IMR-90 (cell line): ENCODE measurements around the gene PM20D2. TPM values are rescaled to one million over a fixed set of nuclear protein-coding genes. Genes with fewer than 3 reads are reported as not detected.

Source experiments
- ATAC-seq: fragments of 200-7000 bp; cut with Tn5 transposase; 2 replicates; pipeline ENCODE4 v1.9.1; 2020; ENCODE audit warnings: low read depth, mild to moderate bottlenecking, moderate library complexity
- BruUV-seq: library from RNA; stranded (reverse); fragments of 400-500 nt; replicated peaks from 2 replicates; lab custom pipeline; 2021; lab: Mats Ljungman, UMichigan
- CTCF ChIA-PET: fragments of 300-600 bp; formaldehyde crosslinking; extraction: SDS; loops from one replicate; lab custom pipeline; 2021; ENCODE audit warnings: antibody characterized with exemption; lab: Yijun Ruan, JAX
- POLR2A ChIA-PET: fragments of 300-600 bp; sonication (Branson Sonifier 250); formaldehyde crosslinking; loops from one replicate; lab custom pipeline; 2022; ENCODE audit warnings: antibody characterized with exemption; ENCODE audit not compliant: unreplicated experiment; lab: Charles Lee
- DNase-seq: peaks from one replicate; pipeline ENCODE4 v3.0.0; 2013
- H2AFZ ChIP-seq: replicated peaks from 2 replicates; pipeline ENCODE3; 2013; ENCODE audit warnings: low read length, mild to moderate bottlenecking; ENCODE audit not compliant: poor library complexity
- H2AK5ac ChIP-seq: 2 replicates; pipeline ENCODE4 v1.6.1; 2013; ENCODE audit warnings: low read depth, low read length, inconsistent platforms
- H2AK9ac ChIP-seq: replicated peaks from 2 replicates; pipeline ENCODE3; 2013; ENCODE audit warnings: mild to moderate bottlenecking, low read depth, low read length, moderate library complexity; ENCODE audit not compliant: poor library complexity
- H2BK120ac ChIP-seq: 2 replicates; pipeline ENCODE4 v1.6.1; 2013; ENCODE audit warnings: low read depth, low read length, inconsistent platforms
- H2BK15ac ChIP-seq: 3 replicates; pipeline ENCODE4 v1.6.1; 2013; ENCODE audit warnings: low read depth, low read length, inconsistent platforms
- H2BK20ac ChIP-seq: 2 replicates; pipeline ENCODE4 v1.6.1; 2013; ENCODE audit warnings: low read depth, mild to moderate bottlenecking, inconsistent platforms, low read length, moderate library complexity
- H2BK5ac ChIP-seq: 2 replicates; pipeline ENCODE4 v1.6.1; 2013; ENCODE audit warnings: mild to moderate bottlenecking, low read depth, low read length, inconsistent platforms; ENCODE audit not compliant: poor library complexity, severe bottlenecking
- H3K14ac ChIP-seq: replicated peaks from 2 replicates; pipeline ENCODE4 v1.6.1; 2013; ENCODE audit warnings: low read depth, low read length, inconsistent platforms
- H3K18ac ChIP-seq: 2 replicates; pipeline ENCODE4 v1.6.1; 2013; ENCODE audit warnings: low read depth, low read length, control low read depth
- H3K23ac ChIP-seq: 2 replicates; pipeline ENCODE4 v1.6.1; 2013; ENCODE audit warnings: low read depth, low read length, inconsistent platforms
- H3K27ac ChIP-seq: 2 replicates; pipeline ENCODE4 v1.5.1; 2013; ENCODE audit warnings: mild to moderate bottlenecking, control low read depth, low read length; ENCODE audit not compliant: insufficient read depth
- H3K27me3 ChIP-seq: 2 replicates; pipeline ENCODE4 v1.6.1; 2013; ENCODE audit warnings: low read length; ENCODE audit not compliant: control insufficient read depth, insufficient read depth
- H3K36me3 ChIP-seq: 2 replicates; pipeline ENCODE4 v1.6.1; 2013; ENCODE audit warnings: low read length, mixed read lengths; ENCODE audit not compliant: control insufficient read depth, insufficient read depth
- H3K4ac ChIP-seq: 2 replicates; pipeline ENCODE4 v1.6.1; 2013; ENCODE audit warnings: low read depth, low read length, inconsistent platforms
- H3K4me1 ChIP-seq: 2 replicates; pipeline ENCODE4 v1.6.1; 2013; ENCODE audit warnings: low read length, mixed read lengths; ENCODE audit not compliant: control insufficient read depth, insufficient read depth
- H3K4me2 ChIP-seq: 2 replicates; pipeline ENCODE4 v1.6.1; 2013; ENCODE audit warnings: low read depth, mild to moderate bottlenecking, control low read depth, low read length, moderate library complexity
- H3K4me3 ChIP-seq: 2 replicates; pipeline ENCODE4 v1.5.1; 2013; ENCODE audit warnings: low read depth, mild to moderate bottlenecking, control low read depth, low read length, moderate library complexity; ENCODE audit not compliant: insufficient read depth
- H3K56ac ChIP-seq: 2 replicates; pipeline ENCODE4 v1.6.1; 2013; ENCODE audit warnings: low read length, inconsistent platforms; ENCODE audit not compliant: insufficient read depth; ENCODE audit errors: extremely low read depth
- H3K79me1 ChIP-seq, 2 experiments: 2 replicates each; pipeline ENCODE4 v1.6.1; 2013; ENCODE audit warnings: low read length in 2 of 2, inconsistent platforms in 1 of 2, low read depth in 1 of 2
- H3K9ac ChIP-seq: 2 replicates; pipeline ENCODE4 v1.6.1; 2013; ENCODE audit warnings: low read depth, low read length, control low read depth
- H3K9me1 ChIP-seq: 2 replicates; pipeline ENCODE4 v1.6.1; 2013; ENCODE audit warnings: low read length, inconsistent platforms; ENCODE audit not compliant: insufficient read depth
- H3K9me3 ChIP-seq: 2 replicates; pipeline ENCODE4 v1.6.1; 2013; ENCODE audit warnings: low read length; ENCODE audit not compliant: control insufficient read depth, insufficient read depth
- H4K20me1 ChIP-seq: 2 replicates; pipeline ENCODE4 v1.6.1; 2013; ENCODE audit warnings: low read length, inconsistent platforms; ENCODE audit not compliant: insufficient read depth
- H4K5ac ChIP-seq: 2 replicates; pipeline ENCODE4 v1.6.1; 2013; ENCODE audit warnings: mild to moderate bottlenecking, low read depth, low read length, control low read depth
- H4K8ac ChIP-seq, 2 experiments: 2 replicates each; pipeline ENCODE4 v1.6.1; 2013; ENCODE audit warnings: low read depth in 2 of 2, low read length in 2 of 2, control low read depth in 1 of 2, inconsistent platforms in 1 of 2
- H4K91ac ChIP-seq: 2 replicates; pipeline ENCODE4 v1.6.1; 2013; ENCODE audit warnings: low read depth, low read length, inconsistent platforms; ENCODE audit not compliant: insufficient read depth
- BHLHE40 ChIP-seq: fragments of 150-350 bp; IDR thresholded peaks from 2 replicates; pipeline ENCODE4 v1.6.1; 2016; ENCODE audit warnings: mild to moderate bottlenecking, low read depth, low read length
- CEBPB ChIP-seq: IDR thresholded peaks from 2 replicates; pipeline ENCODE4 v1.6.1; 2012; ENCODE audit warnings: low read depth, low read length, improper control_type of control experiment
- CHD1 ChIP-seq: IDR thresholded peaks from 2 replicates; pipeline ENCODE4 v1.6.1; 2012; ENCODE audit warnings: low read depth, low read length, improper control_type of control experiment
- FOS ChIP-seq: fragments of 150-350 bp; IDR thresholded peaks from 2 replicates; pipeline ENCODE4 v1.6.1; 2016; ENCODE audit warnings: low read depth, low read length
- MAZ ChIP-seq: IDR thresholded peaks from 2 replicates; pipeline ENCODE4 v1.6.1; 2012; ENCODE audit warnings: low read depth, mild to moderate bottlenecking, low read length, improper control_type of control experiment, moderate library complexity, borderline replicate concordance
- NFE2L2 ChIP-seq: fragments of 150-350 bp; IDR thresholded peaks from 2 replicates; pipeline ENCODE4 v1.6.1; 2016; ENCODE audit warnings: low read depth, mild to moderate bottlenecking, low read length
- RFX5 ChIP-seq: IDR thresholded peaks from 2 replicates; pipeline ENCODE4 v1.8.0; 2012; ENCODE audit warnings: low read depth, mild to moderate bottlenecking, low read length, moderate library complexity
- WGBS, 2 experiments: methylation state at CpG; one replicate each; pipeline versions ENCODE4 v1.1.5 to v1.1.7; 2013; ENCODE audit warnings: missing lambda C conversion rate in 2 of 2; ENCODE audit not compliant: insufficient read length in 1 of 2; ENCODE audit errors: extremely low coverage in 2 of 2; 5-methylcytosine and 5-hydroxymethylcytosine counted together
- dilution Hi-C: fragments of 300-500 bp; cut with HindIII; formaldehyde crosslinking; loops from one replicate; pipeline ENCODE4 v1.14.3; 2018; ENCODE audit warnings: low sequenced_read_pairs; ENCODE audit not compliant: unreplicated experiment
- in situ Hi-C: fragments of 300-500 bp; cut with MboI; formaldehyde crosslinking; loops from 3 replicates; pipeline ENCODE4 v1.14.3; 2019; ENCODE audit warnings: low sequenced_read_pairs, inconsistent platforms, mixed read lengths
- intact Hi-C: fragments of 100-400 bp; cut with micrococcal nuclease; formaldehyde crosslinking; loops from 2 replicates; pipeline ENCODE4 v1.10.0; 2022
- polyA plus RNA-seq, 3 experiments: library from polyadenylated mRNA; depleted of rRNA; stranded (reverse); fragments of >200 nt; gene quantifications; 2 replicates each; pipeline ENCODE4 v1.2.3, GENCODE V29; 2012; ENCODE audit warnings: low replicate concordance in 1 of 3
- total RNA-seq: library from RNA; depleted of rRNA; stranded (reverse); fragments of >200 nt; gene quantifications from 2 replicates; pipeline ENCODE4 v1.2.3, GENCODE V29; 2012
- TF ChIP-seq, protein P1 (sequence below): fragments of 150-350 bp; IDR thresholded peaks from 2 replicates; pipeline ENCODE4 v1.6.1; 2016; ENCODE audit warnings: low read depth, mild to moderate bottlenecking, low read length, moderate library complexity, borderline replicate concordance
- TF ChIP-seq, protein P2 (sequence below): conservative IDR thresholded peaks from 2 replicates; pipeline ENCODE4 v1.5.1; 2012; ENCODE audit warnings: mild to moderate bottlenecking, low read depth, low read length, improper control_type of control experiment

PM20D2 gene
- total and polyA plus RNA-seq, 2 of the 4 experiments (the other 2 are of a cell fraction), result 6.0 to 6.5 TPM

GRCh38 chr6:89118931-89119330 is 26.9 kb upstream of the PM20D2 start:
- WGBS, 2 experiments, result no CpG with 5 or more reads among the region's 8 CpGs
- no peak overlapping the region for H3K9ac ChIP-seq
- ATAC-seq (no peak), DNase-seq (no peak)
- H2BK5ac ChIP-seq, result no peak overlapping the region
- H2BK15ac ChIP-seq, result no peak overlapping the region
- H3K9me3 ChIP-seq, result no peaks in the 10 kb centered on the region
- no peak overlapping the region for H4K8ac ChIP-seq
- H3K9me1 ChIP-seq, result no peaks in the 10 kb centered on the region
- no peak overlapping the region for H3K4ac ChIP-seq
- BruUV-seq, result no TSS peak
- no peak overlapping the region for H2BK120ac ChIP-seq
- H2AK9ac ChIP-seq, result no peak overlapping the region
- no peaks in the 10 kb centered on the region for H3K4me1 ChIP-seq
- H3K56ac ChIP-seq, result no peak overlapping the region
- H4K91ac ChIP-seq, result no peak overlapping the region
- dilution Hi-C loops, result no loop called here
- no peaks in the 10 kb centered on the region for H4K20me1 ChIP-seq
- H2BK20ac ChIP-seq, result no peak overlapping the region
- intact Hi-C loops, result no loop called here
- H2AK5ac ChIP-seq, result no peak overlapping the region
- no peak overlapping the region for H2AFZ ChIP-seq
- no peak overlapping the region for H3K23ac ChIP-seq
- no peak overlapping the region for H3K4me2 ChIP-seq
- H3K79me1 ChIP-seq, result no peaks in the 10 kb centered on the region
- no peak overlapping the region for H3K4me3 ChIP-seq
- H4K5ac ChIP-seq, result no peak overlapping the region
- H3K18ac ChIP-seq, result no peak overlapping the region
- no peak overlapping the region for H3K14ac ChIP-seq
- ChIA-PET POLR2A (no interaction called here), CTCF (no interaction called here)
- H3K27me3 ChIP-seq, result peaks cover 11% of the 10 kb centered on the region
- in situ Hi-C loops, result no loop called here
- no peak for TF ChIP-seq MAZ
- TF ChIP-seq NFE2L2, result no peak
- TF ChIP-seq, protein P1, sequence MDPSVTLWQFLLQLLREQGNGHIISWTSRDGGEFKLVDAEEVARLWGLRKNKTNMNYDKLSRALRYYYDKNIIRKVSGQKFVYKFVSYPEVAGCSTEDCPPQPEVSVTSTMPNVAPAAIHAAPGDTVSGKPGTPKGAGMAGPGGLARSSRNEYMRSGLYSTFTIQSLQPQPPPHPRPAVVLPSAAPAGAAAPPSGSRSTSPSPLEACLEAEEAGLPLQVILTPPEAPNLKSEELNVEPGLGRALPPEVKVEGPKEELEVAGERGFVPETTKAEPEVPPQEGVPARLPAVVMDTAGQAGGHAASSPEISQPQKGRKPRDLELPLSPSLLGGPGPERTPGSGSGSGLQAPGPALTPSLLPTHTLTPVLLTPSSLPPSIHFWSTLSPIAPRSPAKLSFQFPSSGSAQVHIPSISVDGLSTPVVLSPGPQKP, result no peak
- TF ChIP-seq CEBPB, result no peak
- no peak for TF ChIP-seq FOS
- TF ChIP-seq, protein P2, sequence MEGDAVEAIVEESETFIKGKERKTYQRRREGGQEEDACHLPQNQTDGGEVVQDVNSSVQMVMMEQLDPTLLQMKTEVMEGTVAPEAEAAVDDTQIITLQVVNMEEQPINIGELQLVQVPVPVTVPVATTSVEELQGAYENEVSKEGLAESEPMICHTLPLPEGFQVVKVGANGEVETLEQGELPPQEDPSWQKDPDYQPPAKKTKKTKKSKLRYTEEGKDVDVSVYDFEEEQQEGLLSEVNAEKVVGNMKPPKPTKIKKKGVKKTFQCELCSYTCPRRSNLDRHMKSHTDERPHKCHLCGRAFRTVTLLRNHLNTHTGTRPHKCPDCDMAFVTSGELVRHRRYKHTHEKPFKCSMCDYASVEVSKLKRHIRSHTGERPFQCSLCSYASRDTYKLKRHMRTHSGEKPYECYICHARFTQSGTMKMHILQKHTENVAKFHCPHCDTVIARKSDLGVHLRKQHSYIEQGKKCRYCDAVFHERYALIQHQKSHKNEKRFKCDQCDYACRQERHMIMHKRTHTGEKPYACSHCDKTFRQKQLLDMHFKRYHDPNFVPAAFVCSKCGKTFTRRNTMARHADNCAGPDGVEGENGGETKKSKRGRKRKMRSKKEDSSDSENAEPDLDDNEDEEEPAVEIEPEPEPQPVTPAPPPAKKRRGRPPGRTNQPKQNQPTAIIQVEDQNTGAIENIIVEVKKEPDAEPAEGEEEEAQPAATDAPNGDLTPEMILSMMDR, result no peak
- no peak for TF ChIP-seq BHLHE40
- no peak for TF ChIP-seq RFX5
- TF ChIP-seq CHD1, result no peak
- no peak overlapping the region for H3K27ac ChIP-seq
- H3K36me3 ChIP-seq, result no peaks in the 10 kb centered on the region
